ENCODE results near the gene FRAS1.
"Not testable (repeated sequence)": the region's sequence is repeated elsewhere in the genome, so short reads cannot be mapped to it uniquely, and the experiment has no call there.

Gene FRAS1

GRCh38 chr4:78219825-78220224, 162.7 kb downstream of the FRAS1 start:
- DNase-seq: no peak

- DNase-seq: peak; percentile 1
Observed at GRCh38 chr4:78220283-78220682, 163.2 kb downstream of the FRAS1 start.

- peak; percentile 82 for DNase-seq
Observed at GRCh38 chr4:78222575-78223186, 165.6 kb downstream of the FRAS1 start.

- no peak for DNase-seq
Observed at GRCh38 chr4:78225236-78225635, 168.1 kb downstream of the FRAS1 start.

- DNase-seq: no peak
Observed at GRCh38 chr4:78226279-78226678, 169.2 kb downstream of the FRAS1 start.

GRCh38 chr4:78227411-78228057, 170.4 kb downstream of the FRAS1 start:
- DNase-seq: no peak

GRCh38 chr4:78235800-78236199, 178.7 kb downstream of the FRAS1 start:
- DNase-seq: no peak

- DNase-seq: no peak
Observed at GRCh38 chr4:78237360-78237759, 180.2 kb downstream of the FRAS1 start.

- DNase-seq: no peak
Observed at GRCh38 chr4:78242071-78242470, 184.9 kb downstream of the FRAS1 start.

GRCh38 chr4:78244705-78245485, 187.8 kb downstream of the FRAS1 start:
- no peak for DNase-seq

GRCh38 chr4:78247536-78248285, 190.6 kb downstream of the FRAS1 start:
- DNase-seq: no peak

- no peak for DNase-seq
Observed at GRCh38 chr4:78250500-78250899, 193.4 kb downstream of the FRAS1 start.

- not testable (repeated sequence) for DNase-seq
Observed at GRCh38 chr4:78252773-78253172, 195.7 kb downstream of the FRAS1 start.

GRCh38 chr4:78254893-78255292, 197.8 kb downstream of the FRAS1 start:
- DNase-seq: no peak

GRCh38 chr4:78265006-78265405, 207.9 kb downstream of the FRAS1 start:
- no peak for DNase-seq

GRCh38 chr4:78267790-78268189, 210.7 kb downstream of the FRAS1 start:
- DNase-seq: no peak

GRCh38 chr4:78268597-78268996, 211.5 kb downstream of the FRAS1 start:
- no peak for DNase-seq

GRCh38 chr4:78275450-78275849, 218.3 kb downstream of the FRAS1 start:
- DNase-seq: not testable (repeated sequence)

GRCh38 chr4:78286281-78286680, 229.2 kb downstream of the FRAS1 start:
- DNase-seq: no peak

GRCh38 chr4:78288327-78288726, 231.2 kb downstream of the FRAS1 start:
- DNase-seq: no peak

- DNase-seq: no peak
Observed at GRCh38 chr4:78291277-78291676, 234.2 kb downstream of the FRAS1 start.

- no peak for DNase-seq
Observed at GRCh38 chr4:78292341-78292740, 235.2 kb downstream of the FRAS1 start.

GRCh38 chr4:78292856-78293255, 235.7 kb downstream of the FRAS1 start:
- no peak for DNase-seq
